Endodermal cell (in vitro differentiated cells): ENCODE measurements around the gene FGFR4. TPM values are rescaled to one million over a fixed set of nuclear protein-coding genes. Genes with fewer than 3 reads are reported as not detected.
A peak's percentile ranks its signal among the peaks of the same experiment; 100 is the strongest.

Source experiments
- DNase-seq: peaks from one replicate; pipeline ENCODE4 v3.0.0-alpha.2; 2017
- H3K27ac ChIP-seq: 2 replicates; pipeline ENCODE4 v1.5.1; 2013; ENCODE audit warnings: mild to moderate bottlenecking, low read depth, low read length, moderate library complexity
- H3K27me3 ChIP-seq: 2 replicates; pipeline ENCODE4 v1.6.1; 2013; ENCODE audit warnings: mild to moderate bottlenecking, low read length, moderate library complexity; ENCODE audit not compliant: insufficient read depth, control insufficient read depth, poor library complexity, severe bottlenecking
- H3K36me3 ChIP-seq: 2 replicates; pipeline ENCODE4 v1.7.0; 2013; ENCODE audit warnings: mild to moderate bottlenecking, low read length, moderate library complexity; ENCODE audit not compliant: control insufficient read depth, insufficient read depth
- H3K4me1 ChIP-seq: one replicate; pipeline ENCODE4 v1.7.0; 2013; ENCODE audit warnings: low read length; ENCODE audit not compliant: control insufficient read depth, insufficient read depth
- H3K4me3 ChIP-seq: 2 replicates; pipeline ENCODE4 v1.5.1; 2013; ENCODE audit warnings: mild to moderate bottlenecking, low read length, moderate library complexity
- H3K9ac ChIP-seq: 2 replicates; pipeline ENCODE4 v1.6.1; 2013; ENCODE audit warnings: mild to moderate bottlenecking, low read length, moderate library complexity; ENCODE audit not compliant: poor library complexity, severe bottlenecking; ENCODE audit errors: extremely low read depth
- H3K9me3 ChIP-seq: 2 replicates; pipeline ENCODE4 v1.6.1; 2013; ENCODE audit warnings: mild to moderate bottlenecking, low read length, moderate library complexity; ENCODE audit not compliant: control insufficient read depth
- H3K27ac Mint-ChIP-seq: 2 replicates; pipeline ENCODE4 v1.8.0; 2020; ENCODE audit warnings: mixed read lengths
- H3K27me3 Mint-ChIP-seq: 2 replicates; pipeline ENCODE4 v1.8.0; 2021; ENCODE audit warnings: mild to moderate bottlenecking, mixed read lengths; ENCODE audit not compliant: insufficient read depth
- H3K36me3 Mint-ChIP-seq: 2 replicates; pipeline ENCODE4 v1.8.0; 2020; ENCODE audit warnings: low read depth, mixed read lengths
- H3K4me1 Mint-ChIP-seq: 2 replicates; pipeline ENCODE4 v1.8.0; 2020; ENCODE audit warnings: mixed read lengths
- H3K4me3 Mint-ChIP-seq: 2 replicates; pipeline ENCODE4 v1.8.0; 2020; ENCODE audit warnings: mild to moderate bottlenecking, moderate library complexity, mixed read lengths
- H3K9me3 Mint-ChIP-seq: 2 replicates; pipeline ENCODE4 v1.8.0; 2020; ENCODE audit warnings: mild to moderate bottlenecking, mixed read lengths
- WGBS, 2 experiments: methylation state at CpG; one replicate each; pipeline versions ENCODE4 v1.1.5 to v1.1.7; 2013; ENCODE audit warnings: missing lambda C conversion rate in 2 of 2, mixed read lengths in 1 of 2; ENCODE audit not compliant: insufficient coverage in 1 of 2, insufficient read length in 1 of 2; 5-methylcytosine and 5-hydroxymethylcytosine counted together
- total RNA-seq, 2 donors: library from RNA; stranded (reverse); fragmentation: NEBNext Ultra II Directional in 1 of 2; extraction: Animal tissue kit (Norgen Biotek cat#: 25700) in 1 of 2; gene quantifications; 2 replicates in 1 of 2; 3 replicates in 1 of 2; pipeline ENCODE4 v1.2.1, GENCODE V29; 2021
- TF ChIP-seq, protein P1 (sequence below): fragments of 200-600 bp; sonication (generic); conservative IDR thresholded peaks from 2 replicates; pipeline ENCODE4 v1.5.0; 2021; ENCODE audit warnings: antibody characterized with exemption, mild to moderate bottlenecking

FGFR4 gene
- total RNA-seq, 2 donors from 2014 or later, result 123 to 131 TPM

DNA sequence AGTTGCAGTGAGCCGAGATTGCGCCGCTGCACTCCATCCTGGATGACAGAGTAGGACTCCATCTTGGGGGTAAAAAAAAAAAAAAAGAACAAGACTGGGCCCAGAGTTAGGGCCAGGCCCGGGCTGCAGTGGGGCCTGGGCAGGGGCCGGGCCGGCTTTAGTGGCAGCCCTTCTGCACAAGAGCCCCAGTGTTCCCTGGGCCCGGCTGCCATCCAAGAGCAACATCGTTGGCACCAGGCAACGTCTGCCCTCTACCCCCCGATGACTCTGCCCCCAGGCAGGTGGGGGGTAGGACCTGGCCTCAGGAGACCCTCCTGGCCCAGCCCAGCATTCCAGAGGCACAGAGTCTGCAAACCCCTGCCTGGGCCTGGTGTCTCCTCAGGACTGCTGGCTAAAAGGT lies 4.9 kb upstream of the FGFR4 start:
- Mint-ChIP-seq H3K4me3 (no peak overlapping the region), H3K36me3 (no peaks in the 10 kb centered on the region), H3K4me1 (peaks cover 23% of the 10 kb centered on the region), H3K27me3 (no peaks in the 10 kb centered on the region), H3K9me3 (no peaks in the 10 kb centered on the region), H3K27ac (no peak overlapping the region)
- Histone ChIP-seq H3K27ac (no peak overlapping the region), H3K4me3 (no peak overlapping the region), H3K36me3 (no peaks in the 10 kb centered on the region), H3K27me3 (no peaks in the 10 kb centered on the region), H3K9me3 (no peaks in the 10 kb centered on the region), H3K4me1 (no peaks in the 10 kb centered on the region), H3K9ac (no peak overlapping the region)
- WGBS, 2 experiments, result 94 to 95% methylated on average over 9 to 10 of the region's 10 CpGs
- TF ChIP-seq, protein P1, sequence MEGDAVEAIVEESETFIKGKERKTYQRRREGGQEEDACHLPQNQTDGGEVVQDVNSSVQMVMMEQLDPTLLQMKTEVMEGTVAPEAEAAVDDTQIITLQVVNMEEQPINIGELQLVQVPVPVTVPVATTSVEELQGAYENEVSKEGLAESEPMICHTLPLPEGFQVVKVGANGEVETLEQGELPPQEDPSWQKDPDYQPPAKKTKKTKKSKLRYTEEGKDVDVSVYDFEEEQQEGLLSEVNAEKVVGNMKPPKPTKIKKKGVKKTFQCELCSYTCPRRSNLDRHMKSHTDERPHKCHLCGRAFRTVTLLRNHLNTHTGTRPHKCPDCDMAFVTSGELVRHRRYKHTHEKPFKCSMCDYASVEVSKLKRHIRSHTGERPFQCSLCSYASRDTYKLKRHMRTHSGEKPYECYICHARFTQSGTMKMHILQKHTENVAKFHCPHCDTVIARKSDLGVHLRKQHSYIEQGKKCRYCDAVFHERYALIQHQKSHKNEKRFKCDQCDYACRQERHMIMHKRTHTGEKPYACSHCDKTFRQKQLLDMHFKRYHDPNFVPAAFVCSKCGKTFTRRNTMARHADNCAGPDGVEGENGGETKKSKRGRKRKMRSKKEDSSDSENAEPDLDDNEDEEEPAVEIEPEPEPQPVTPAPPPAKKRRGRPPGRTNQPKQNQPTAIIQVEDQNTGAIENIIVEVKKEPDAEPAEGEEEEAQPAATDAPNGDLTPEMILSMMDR, result no peak
- no peak for DNase-seq

DNA sequence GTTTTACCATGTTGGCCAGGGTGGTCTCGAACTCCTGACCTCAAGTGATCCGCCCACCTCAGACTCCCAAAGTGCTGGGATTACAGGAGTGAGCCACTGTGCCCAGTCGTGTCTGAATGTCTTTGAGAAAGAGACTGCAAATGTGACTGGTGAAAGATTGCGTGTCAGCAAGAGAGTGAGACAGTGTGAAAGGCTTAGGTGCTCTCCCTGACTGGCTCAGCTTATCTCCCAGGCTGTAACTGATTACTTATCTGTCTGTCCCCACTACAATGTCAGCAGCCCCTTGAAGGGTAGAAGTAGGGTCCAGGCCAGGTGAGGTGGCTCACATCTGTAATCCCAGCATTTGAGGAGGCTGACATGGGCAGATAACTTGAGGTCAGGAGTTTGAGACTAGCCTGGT lies 3.4 kb upstream of the FGFR4 start:
- peaks cover 28% of the 10 kb centered on the region for H3K4me1 Mint-ChIP-seq
- Histone ChIP-seq H3K9ac (peak overlapping the region; percentile 36), H3K27me3 (no peaks in the 10 kb centered on the region), H3K36me3 (no peaks in the 10 kb centered on the region), H3K9me3 (no peaks in the 10 kb centered on the region), H3K4me1 (no peaks in the 10 kb centered on the region), H3K27ac (no peak overlapping the region), H3K4me3 (no peak overlapping the region)
- H3K9me3 Mint-ChIP-seq, result no peaks in the 10 kb centered on the region
- H3K27ac Mint-ChIP-seq, result no peak overlapping the region
- peak; percentile 67 for DNase-seq
- peaks cover 1% of the 10 kb centered on the region for H3K27me3 Mint-ChIP-seq
- H3K4me3 Mint-ChIP-seq, result peak overlapping the region; percentile 13
- 63 to 66% methylated on average over 4 of the region's 4 CpGs for WGBS, 2 experiments
- TF ChIP-seq, protein P1, result no peak
- H3K36me3 Mint-ChIP-seq, result peaks cover 3% of the 10 kb centered on the region

DNA sequence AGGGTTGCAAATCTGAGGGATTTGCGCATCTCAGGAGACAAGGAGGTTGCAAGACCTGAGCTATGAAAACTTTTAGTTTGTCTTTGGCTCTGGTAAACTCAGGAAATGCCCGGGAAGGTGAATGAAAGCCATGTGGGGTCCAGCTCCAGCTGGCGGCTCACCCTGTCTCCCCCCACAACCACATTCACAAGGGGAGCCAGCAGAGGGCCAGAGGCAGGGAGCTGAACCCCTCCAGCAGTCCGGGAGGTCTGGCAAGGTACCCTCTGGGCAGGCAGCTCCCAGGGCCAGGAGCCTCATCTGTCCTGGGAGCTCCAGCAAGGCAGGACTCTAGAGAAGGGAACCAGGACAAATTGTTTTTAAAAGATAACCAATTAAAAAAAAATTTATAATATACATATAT lies 2.5 kb upstream of the FGFR4 start:
- H3K27ac Mint-ChIP-seq, result no peak overlapping the region
- DNase-seq, result no peak

More for the DNA sequence above, 2.5 kb upstream of the FGFR4 start:
- Mint-ChIP-seq H3K9me3 (no peaks in the 10 kb centered on the region), H3K27me3 (peaks cover 1% of the 10 kb centered on the region), H3K4me1 (peaks cover 36% of the 10 kb centered on the region), H3K36me3 (peaks cover 10% of the 10 kb centered on the region), H3K4me3 (no peak overlapping the region)
- 67 to 89% methylated on average over 1 to 4 of the region's 4 CpGs for WGBS, 2 experiments
- Histone ChIP-seq H3K4me1 (no peaks in the 10 kb centered on the region), H3K27me3 (no peaks in the 10 kb centered on the region), H3K27ac (no peak overlapping the region), H3K9ac (no peak overlapping the region), H3K9me3 (no peaks in the 10 kb centered on the region), H3K4me3 (no peak overlapping the region), H3K36me3 (no peaks in the 10 kb centered on the region)
- TF ChIP-seq, protein P1, result no peak
